ENCODE results near the gene DSCAM.
A peak's percentile ranks its signal among the peaks of the same experiment; 100 is the strongest.

DSCAM gene

GRCh38 chr21:40706806-40707655, 139.9 kb downstream of the DSCAM start:
- peak; percentile 46 for DNase-seq

GRCh38 chr21:40706176-40706575, 140.8 kb downstream of the DSCAM start:
- no peak for DNase-seq

- no peak for DNase-seq
These were observed 142.8 kb downstream of the DSCAM start for GRCh38 chr21:40704141-40704540.

- no peak for DNase-seq
These were observed 147.6 kb downstream of the DSCAM start for GRCh38 chr21:40699366-40699765.

- no peak for DNase-seq
These were observed 150.7 kb downstream of the DSCAM start for GRCh38 chr21:40696246-40696645.

- DNase-seq, result no peak
These were observed 157.1 kb downstream of the DSCAM start for GRCh38 chr21:40689840-40690360.

- DNase-seq, result no peak
These were observed 157.7 kb downstream of the DSCAM start for GRCh38 chr21:40689217-40689616.

GRCh38 chr21:40688106-40688864, 158.7 kb downstream of the DSCAM start:
- no peak for DNase-seq

GRCh38 chr21:40687625-40688024, 159.3 kb downstream of the DSCAM start:
- no peak for DNase-seq

DNA sequence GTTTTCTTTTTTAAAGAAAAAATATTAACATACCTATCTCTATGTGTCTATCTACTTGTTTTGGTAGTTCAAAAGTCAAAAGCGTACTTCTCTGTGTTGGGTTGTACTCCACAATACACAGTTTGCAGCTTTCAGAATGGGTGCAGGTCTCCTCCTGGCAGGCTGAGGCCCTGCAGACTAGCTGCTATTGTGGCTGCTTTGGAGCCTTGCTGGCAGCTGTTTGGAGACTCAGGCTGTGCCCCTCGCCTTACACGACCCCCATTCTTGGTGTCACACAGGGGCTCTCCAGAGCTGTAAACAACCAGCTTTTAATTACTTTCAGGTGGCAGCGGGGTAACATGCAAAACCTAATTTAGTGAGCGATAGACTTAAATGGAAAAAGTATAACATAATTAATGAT, 160.4 kb downstream of the DSCAM start:
- no peak for DNase-seq

DNA sequence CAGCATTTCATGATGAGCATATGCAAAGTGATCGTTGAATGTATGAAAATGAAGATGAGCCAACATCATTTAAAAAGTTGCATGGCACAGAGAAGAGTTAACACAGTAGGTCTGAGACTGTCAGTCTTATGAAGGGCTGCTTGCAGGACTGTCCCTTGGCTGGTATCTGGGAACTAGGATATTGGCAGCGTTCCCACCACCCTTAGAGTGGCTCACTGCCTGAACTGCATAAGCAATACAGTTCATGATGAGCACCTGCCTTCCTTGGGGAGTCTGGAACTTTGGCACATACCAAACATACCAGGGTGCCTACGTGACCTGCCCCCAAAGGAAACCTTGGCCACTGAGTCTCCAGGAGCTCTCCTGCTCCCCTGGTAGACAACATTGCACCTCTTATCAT, 161.8 kb downstream of the DSCAM start:
- DNase-seq, result no peak

DNA sequence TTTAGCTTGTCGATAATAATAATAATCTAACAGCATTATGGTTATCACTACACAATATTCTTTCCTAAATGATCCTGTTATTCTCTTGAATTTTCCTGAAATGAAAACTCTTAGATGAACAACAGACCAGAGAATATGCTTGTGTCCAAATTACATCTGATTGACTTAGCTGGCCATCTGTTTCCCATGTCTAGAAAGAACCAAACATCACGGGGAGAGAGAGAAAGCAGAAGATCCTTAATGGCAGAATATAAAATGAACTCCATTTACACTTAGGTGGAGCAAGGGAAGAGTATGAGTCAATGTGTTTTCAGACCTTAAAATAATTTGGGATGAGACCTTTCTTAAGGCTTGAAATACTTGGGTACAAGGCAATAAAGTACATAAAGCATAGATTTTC, 162.2 kb downstream of the DSCAM start:
- DNase-seq, result no peak

GRCh38 chr21:40683349-40683748, 163.6 kb downstream of the DSCAM start:
- DNase-seq, result no peak

DNA sequence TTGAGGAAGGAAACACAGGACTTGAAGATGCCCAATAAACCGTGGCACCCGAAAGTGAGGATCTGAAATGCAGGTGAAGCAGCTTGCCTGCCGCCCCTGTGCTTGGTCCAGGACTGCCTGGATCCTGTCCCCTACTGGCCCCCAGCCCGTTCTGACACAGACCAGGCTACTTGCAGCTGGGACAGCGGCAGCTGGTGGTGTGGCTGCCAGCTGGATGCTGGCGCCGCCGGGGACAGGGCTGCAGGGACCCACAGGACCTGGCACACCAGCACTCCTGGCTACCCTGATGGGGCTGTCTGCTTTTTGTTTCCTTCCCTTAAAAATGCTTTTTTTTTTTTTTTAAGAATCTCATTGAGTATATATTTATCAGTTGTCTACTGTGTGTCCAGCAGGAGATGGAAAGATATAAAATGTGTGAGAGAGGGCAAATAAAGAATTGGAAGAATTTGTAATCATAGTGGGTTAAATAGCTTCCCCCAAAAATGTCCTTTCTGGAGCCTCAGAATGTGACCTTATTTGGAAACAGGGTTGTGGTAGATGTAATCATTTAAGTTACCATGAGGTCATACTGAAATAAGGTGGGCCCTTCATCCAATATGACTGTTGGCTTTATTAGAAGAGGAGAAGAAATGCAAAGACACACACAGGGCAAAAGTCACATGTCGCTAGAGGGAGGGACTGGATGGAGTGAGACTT, 165.6 kb downstream of the DSCAM start:
- DNase-seq, result peak; percentile 8

DNA sequence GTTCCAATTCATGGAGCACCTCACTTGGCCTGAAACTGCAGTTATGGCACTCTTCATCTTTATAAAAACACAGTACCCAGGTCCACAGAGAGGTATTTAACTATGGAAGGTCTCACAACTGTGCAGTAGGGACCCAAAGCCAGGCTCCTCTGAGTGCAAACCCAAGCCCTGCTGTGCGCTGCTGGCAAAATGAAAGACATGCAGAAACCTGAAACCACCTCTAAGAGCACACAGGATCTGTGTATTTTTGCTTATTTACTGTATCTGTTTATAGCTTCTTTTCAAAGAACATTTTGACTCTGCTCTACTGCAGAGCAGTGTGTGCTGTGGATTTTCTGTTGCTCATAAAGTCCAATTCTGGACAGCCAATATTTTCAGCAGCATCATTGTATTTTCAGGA, 166.6 kb downstream of the DSCAM start:
- no peak for DNase-seq

DNA sequence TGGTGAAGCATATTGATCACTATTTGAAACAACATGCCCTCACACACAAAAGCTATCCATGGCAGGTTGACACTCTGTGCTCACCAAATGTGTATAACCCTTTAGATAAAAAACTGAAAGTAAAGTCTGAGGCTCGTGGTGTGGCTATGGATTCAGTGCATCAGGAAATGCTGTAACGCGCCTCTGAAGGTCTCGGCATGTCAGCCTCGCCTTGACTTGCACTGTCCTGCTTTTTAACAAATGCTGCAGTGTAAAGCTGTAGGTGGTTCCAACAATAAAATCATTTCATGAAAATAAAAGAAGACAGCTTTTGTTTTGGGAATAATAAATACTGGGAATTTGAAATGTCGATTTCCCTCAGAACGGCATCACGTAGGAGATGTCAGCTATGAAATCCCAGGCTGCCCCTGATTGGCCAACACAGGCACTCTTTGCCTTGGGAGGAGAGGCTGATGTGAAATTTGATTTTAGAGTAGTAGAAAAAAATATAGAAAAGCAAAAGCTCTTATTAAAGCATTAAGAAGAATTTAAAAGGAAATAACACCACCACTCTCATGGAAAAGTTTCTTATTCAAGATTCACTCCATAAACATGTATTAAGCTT, 168.2 kb downstream of the DSCAM start:
- no peak for DNase-seq

GRCh38 chr21:40675017-40675416, 171.9 kb downstream of the DSCAM start:
- DNase-seq, result no peak

- DNase-seq, result peak; percentile 27
These were observed 174.4 kb downstream of the DSCAM start for GRCh38 chr21:40672602-40673001.

DNA sequence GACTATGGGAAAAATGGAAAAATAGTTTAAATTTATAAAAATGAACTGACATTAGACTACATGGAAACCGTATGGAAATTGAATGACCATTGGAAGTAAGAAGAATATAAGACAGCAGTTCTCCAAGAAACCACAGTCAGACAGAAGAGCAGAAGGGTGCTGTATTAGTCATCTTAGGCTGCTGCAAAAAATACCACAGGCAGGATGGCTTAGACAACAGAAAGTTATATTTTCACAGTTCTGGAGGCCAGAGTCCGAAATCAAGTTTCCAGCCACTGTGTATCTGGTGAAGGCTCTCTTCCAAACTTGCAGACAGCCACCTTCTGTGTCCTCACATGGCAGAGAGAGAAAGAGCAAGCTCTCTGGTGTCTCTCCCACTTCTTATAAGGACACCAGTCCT, 175.2 kb downstream of the DSCAM start:
- DNase-seq, result peak; percentile 65

- peak; percentile 47 for DNase-seq
These were observed 178.2 kb downstream of the DSCAM start for GRCh38 chr21:40668555-40669275.

GRCh38 chr21:40667967-40668366, 179.0 kb downstream of the DSCAM start:
- DNase-seq, result peak; percentile 9

GRCh38 chr21:40662889-40663288, 184.1 kb downstream of the DSCAM start:
- DNase-seq, result no peak

Measured in fibroblast of skin of back (primary cell).